Naive B cell (primary cell): ENCODE data around the gene TMEM245. TPM values are rescaled to one million over a fixed set of nuclear protein-coding genes. Genes with fewer than 3 reads are reported as not detected.

Experiments used
- ATAC-seq, 2 donors: fragments of 150-1000 bp; cut with Tn5 transposase; 2 replicates each; pipeline ENCODE4 v1.10.0; 2021; ENCODE audit warnings: low read depth in 2 of 2, mild to moderate bottlenecking in 2 of 2, moderate library complexity in 2 of 2
- DNase-seq: peaks from one replicate; pipeline ENCODE4 v3.0.0; 2022
- H3K27ac Mint-ChIP-seq, 6 donors: one replicate each; pipeline ENCODE4 v1.8.0; 2020 to 2022; ENCODE audit warnings: mild to moderate bottlenecking in 6 of 6, mixed read lengths in 6 of 6, moderate library complexity in 5 of 6, inconsistent platforms in 2 of 6
- H3K27me3 Mint-ChIP-seq, 3 donors: one replicate each; pipeline ENCODE4 v1.8.0; 2021 to 2022; ENCODE audit warnings: mixed read lengths in 3 of 3, mild to moderate bottlenecking in 1 of 3
- H3K36me3 Mint-ChIP-seq, 2 donors: one replicate each; pipeline ENCODE4 v1.8.0; 2020 to 2022; ENCODE audit warnings: mixed read lengths in 2 of 2, inconsistent platforms in 1 of 2, mild to moderate bottlenecking in 1 of 2
- H3K4me1 Mint-ChIP-seq, 3 donors: one replicate each; pipeline ENCODE4 v1.8.0; 2020 to 2022; ENCODE audit warnings: mixed read lengths in 3 of 3, inconsistent platforms in 1 of 3, mild to moderate bottlenecking in 1 of 3, moderate library complexity in 1 of 3
- H3K4me3 Mint-ChIP-seq, 8 donors: one replicate each; pipeline ENCODE4 v1.8.0; 2020 to 2022; ENCODE audit warnings: mild to moderate bottlenecking in 8 of 8, mixed read lengths in 8 of 8, moderate library complexity in 8 of 8, inconsistent platforms in 2 of 8
- H3K9me3 Mint-ChIP-seq, 7 donors: one replicate each; pipeline ENCODE4 v1.8.0; 2020 to 2022; ENCODE audit warnings: mixed read lengths in 7 of 7, mild to moderate bottlenecking in 5 of 7, inconsistent platforms in 2 of 7, moderate library complexity in 1 of 7
- polyA plus RNA-seq, 6 donors: library from polyadenylated mRNA; unstranded; fragments of 300-500 nt; fragmentation: Illumina TruSeq; gene quantifications; one replicate each; pipeline ENCODE4 v1.2.3, GENCODE V29; 2021; ENCODE audit warnings: low read depth in 6 of 6

TMEM245 gene
- polyA plus RNA-seq, 6 donors from 2014 or later = 11.6 to 34.3 (median 15.9) TPM

DNA sequence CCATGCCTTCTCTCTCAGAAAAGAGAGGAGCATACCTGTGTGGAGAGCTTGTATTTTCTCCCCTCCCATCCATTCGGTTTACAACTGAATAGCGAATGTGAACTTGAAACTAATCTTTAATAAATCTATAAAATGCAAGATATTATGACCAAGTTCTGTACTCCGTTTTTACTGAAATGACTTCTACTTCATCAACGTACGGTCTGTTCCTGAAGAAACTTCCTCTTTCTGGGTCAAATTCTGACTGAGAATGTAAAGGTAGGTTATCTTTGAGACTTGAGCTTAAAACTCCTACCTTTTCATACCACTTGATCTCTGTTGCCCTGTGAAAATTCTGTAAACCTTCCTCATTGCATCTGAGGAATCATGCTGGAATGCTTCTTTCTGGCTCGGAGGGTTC lies 102.3 kb downstream of the TMEM245 start:
- Mint-ChIP-seq H3K27ac (peak overlapping the region in 2 of 6 donors; percentile 27 to 75), H3K4me1 (peaks cover 9 to 24% (median 14%) of the 10 kb centered on the region in 3 donors), H3K36me3 (no peaks in the 10 kb centered on the region), H3K4me3 (no peak overlapping the region), H3K9me3 (no peaks in the 10 kb centered on the region), H3K27me3 (no peaks in the 10 kb centered on the region)
- no peak for ATAC-seq
- DNase-seq = no peak

DNA sequence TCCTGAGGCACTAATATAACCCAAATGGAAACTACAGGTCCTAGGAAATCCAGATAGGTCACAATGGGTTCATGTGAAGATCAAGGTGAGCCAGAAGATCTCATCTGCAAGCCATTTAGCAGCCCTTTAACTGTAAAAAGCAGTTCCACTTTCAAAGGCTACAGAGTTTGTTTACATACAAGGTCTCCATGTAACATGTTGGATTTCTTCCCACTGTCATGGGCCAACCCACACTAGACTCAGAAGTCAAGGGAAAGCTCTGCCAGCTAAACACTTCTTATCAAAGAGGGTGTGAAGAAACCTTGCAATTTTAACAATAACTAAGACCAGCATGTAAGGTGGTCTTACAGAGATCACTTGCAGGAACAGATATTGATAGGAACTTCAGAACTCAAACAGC lies 102.7 kb downstream of the TMEM245 start:
- no peak overlapping the region for H3K4me3 Mint-ChIP-seq
- no peaks in the 10 kb centered on the region for H3K9me3 Mint-ChIP-seq
- peaks cover 12 to 28% (median 19%) of the 10 kb centered on the region in 3 donors for H3K4me1 Mint-ChIP-seq
- H3K27me3 Mint-ChIP-seq = no peaks in the 10 kb centered on the region
- DNase-seq (no peak), ATAC-seq (no peak)
- H3K27ac Mint-ChIP-seq = no peak overlapping the region
- no peaks in the 10 kb centered on the region for H3K36me3 Mint-ChIP-seq

- Mint-ChIP-seq H3K36me3 (no peaks in the 10 kb centered on the region), H3K4me3 (peak overlapping the region in 1 of 8 donors; percentile 86), H3K27me3 (peaks cover 4 to 7% (median 5%) of the 10 kb centered on the region in 3 donors), H3K9me3 (no peaks in the 10 kb centered on the region), H3K27ac (peak overlapping the region in 2 of 6 donors; percentile 1 to 44), H3K4me1 (peaks cover 20 to 37% (median 25%) of the 10 kb centered on the region in 3 donors)
- DNase-seq (no peak), ATAC-seq (no peak)
Measured at GRCh38 chr9:109016132-109016531, 103.6 kb downstream of the TMEM245 start.

DNA sequence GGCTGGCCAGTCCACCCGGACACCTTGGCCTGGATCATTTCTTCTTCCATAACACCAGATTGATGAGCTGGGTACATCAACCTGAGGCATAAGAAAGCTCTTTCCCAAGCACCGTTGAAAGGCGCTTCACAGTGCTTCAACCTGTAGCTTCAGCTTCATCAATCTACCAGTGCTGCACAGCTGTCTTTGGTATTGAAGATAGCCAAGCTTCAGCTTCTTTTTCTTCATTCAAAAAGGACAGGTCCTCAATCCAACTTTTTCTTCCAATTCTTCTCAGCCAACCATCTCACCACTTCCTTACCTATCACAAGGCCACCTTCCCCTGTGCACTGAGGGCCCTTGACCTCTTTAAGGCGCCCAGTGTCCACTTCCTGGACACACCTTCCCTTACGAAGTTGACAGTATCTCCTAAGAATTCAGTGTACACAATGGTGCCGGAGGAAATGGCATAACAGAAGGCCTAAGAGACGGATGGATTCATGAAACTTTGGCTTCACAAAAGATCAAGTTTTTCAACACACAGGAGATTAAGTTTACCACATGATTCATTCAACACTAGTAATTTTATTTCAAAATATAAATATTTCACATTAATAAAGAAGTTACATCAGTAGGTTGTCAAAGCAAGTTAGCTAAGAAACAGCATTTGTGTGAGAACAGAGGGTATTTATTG lies 105.0 kb downstream of the TMEM245 start:
- ATAC-seq = no peak
- no peak for DNase-seq
- Mint-ChIP-seq H3K27ac (peak overlapping the region in 4 of 6 donors; percentile 22 to 91 (median 67)), H3K27me3 (peaks cover 7 to 14% (median 8%) of the 10 kb centered on the region in 3 donors), H3K4me1 (peaks cover 21 to 43% (median 25%) of the 10 kb centered on the region in 3 donors), H3K9me3 (no peaks in the 10 kb centered on the region), H3K4me3 (peak overlapping the region in 4 of 8 donors; percentile 41 to 92 (median 86)), H3K36me3 (no peaks in the 10 kb centered on the region)

DNA sequence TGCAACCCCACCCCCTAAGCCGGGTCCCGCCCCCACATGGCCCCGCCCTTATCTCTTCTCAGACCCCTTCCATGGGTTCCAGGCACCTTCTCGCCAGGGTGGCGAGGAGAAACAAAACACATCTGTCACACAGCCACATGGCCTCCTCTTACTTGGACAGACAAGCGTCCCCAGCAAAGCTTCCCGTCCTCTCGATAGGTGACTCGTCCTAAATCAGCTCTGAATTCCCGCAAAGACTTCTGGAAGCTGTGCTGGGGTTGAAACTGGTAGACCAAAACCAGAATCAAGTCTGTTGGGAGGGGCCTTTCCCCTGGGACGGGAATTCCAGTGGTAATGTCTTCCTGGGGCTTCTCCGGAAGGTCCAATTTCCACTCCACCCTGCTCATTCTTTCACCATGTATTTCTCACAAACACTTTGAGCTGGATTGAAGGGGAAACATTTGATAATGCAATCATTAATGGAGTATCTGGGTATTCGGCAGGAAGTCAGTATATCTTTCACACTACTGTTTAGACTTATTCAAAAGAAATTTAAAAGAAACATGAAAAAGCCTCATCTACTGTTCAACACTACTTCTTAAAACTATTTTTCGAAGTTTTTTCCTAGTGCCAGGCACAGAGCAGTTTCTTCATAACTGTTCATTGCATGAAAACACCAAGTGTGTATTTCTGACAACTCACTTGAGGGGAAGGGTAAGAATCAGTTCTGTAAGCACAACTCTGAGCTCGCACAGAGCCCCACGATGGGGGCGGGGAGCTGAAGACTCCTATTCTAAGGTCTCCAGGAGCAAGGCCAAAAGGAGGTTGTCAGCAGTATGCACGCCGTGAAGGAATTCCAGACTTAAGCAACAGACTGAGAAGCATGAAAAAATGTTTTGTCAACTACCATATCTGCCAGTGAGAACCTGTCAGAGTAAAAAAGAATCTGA lies 105.8 kb downstream of the TMEM245 start:
- peaks cover 13 to 20% (median 16%) of the 10 kb centered on the region in 3 donors for H3K27me3 Mint-ChIP-seq
- H3K9me3 Mint-ChIP-seq = no peaks in the 10 kb centered on the region
- H3K36me3 Mint-ChIP-seq = no peaks in the 10 kb centered on the region
- DNase-seq (no peak), ATAC-seq (no peak)
- H3K4me3 Mint-ChIP-seq = peak overlapping the region; percentile 86 to 98 (median 92)
- H3K4me1 Mint-ChIP-seq = peaks cover 21 to 43% (median 25%) of the 10 kb centered on the region in 3 donors
- peak overlapping the region; percentile 73 to 94 (median 86) for H3K27ac Mint-ChIP-seq

DNA sequence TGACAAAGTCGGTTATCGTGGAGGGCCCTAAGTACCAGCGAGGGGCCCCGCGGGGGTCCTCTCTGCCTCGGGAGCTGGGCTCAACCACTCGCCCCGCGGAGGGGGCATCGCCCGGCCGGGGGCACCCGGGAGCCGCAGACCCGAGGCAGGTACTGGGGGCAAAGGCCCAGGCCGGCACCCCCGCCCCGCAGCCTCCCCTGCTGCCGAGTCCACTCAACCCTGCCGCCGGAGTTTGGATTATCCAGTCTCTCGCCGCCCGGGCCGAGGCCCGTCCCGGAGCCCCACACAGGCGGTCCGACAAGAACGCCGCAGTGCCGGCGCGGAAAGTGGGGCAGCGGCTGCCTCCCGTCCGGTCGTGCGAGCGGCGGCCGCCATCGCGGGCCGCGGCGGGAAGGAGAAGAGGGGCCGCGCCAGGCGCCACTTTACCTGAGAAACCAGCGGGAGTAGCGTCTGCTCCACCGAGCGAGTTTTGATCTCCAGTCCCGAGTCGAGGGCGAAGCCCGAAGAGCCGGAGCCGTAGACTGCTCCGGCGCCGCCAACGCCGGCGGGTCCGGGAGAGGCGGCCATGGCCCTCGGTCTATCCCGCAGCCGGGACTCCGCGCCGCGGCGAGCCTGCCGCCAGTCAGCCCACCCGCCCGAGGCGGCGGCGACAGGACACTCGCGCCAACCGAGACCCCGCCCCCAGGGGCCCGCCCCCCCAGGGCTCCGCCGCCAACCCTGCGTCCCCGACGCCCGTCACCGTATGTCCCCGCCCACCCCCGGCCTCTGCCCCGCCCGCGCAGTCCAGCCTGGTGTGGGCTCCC lies 106.7 kb downstream of the TMEM245 start, which contains the start of gene CTNNAL1:
Gene CTNNAL1, minus strand, starts transcription at position 624 of the 803 bp plus-strand sequence. Its CDS starts 57 bp downstream, at position 567.
- Mint-ChIP-seq H3K27ac (peak within 1 kb of the TSS; percentile 73 to 96 (median 92)), H3K27me3 (peaks cover 13 to 20% (median 16%) of the 10 kb centered on the region in 3 donors), H3K4me3 (peak within 1 kb of the TSS; percentile 90 to 98 (median 96)), H3K36me3 (no peaks in the 10 kb centered on the region), H3K9me3 (no peaks in the 10 kb centered on the region), H3K4me1 (peaks cover 21 to 43% (median 25%) of the 10 kb centered on the region in 3 donors)
- DNase-seq (peak; percentile 86), ATAC-seq (peak; percentile 92 to 93)

DNA sequence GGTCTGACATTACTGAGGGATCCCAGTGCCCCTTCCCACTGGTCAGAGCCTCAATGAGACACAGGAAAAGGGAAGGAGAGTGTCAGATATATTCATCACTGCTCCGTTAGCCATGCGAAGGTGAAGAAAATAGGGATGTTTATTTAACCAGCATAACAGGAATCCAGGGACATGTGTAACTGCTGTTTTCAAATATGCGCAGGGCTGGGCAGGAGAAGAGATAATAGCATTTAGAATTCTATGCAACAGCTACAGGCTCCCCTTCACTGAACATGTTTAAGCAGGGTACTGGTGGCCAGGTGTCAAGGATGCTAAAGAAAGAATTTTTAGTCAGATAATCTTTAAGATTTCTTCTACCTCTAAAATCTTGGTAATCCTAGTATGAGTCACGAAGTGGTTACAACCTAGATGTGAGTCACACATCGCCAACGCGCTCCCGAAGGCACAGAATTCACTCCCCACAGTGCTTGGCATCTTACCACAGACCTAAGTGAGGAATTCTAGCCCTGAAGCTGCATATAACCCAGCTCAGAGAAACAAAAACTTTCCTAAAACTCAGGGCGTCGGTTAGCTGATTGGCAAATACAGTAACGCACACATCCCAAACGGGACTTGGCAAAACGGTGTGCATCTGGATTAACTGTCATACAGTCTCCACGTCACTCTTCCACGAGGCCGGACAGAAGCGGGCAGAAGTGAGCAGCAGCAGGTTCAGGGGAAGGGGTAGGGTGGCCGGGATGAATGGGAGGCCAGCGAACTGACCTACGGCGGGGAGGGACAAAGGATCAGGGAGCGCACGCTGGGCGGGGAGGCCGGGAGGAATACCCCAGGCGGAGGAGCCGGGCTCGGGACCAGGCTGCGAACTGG lies 107.5 kb downstream of the TMEM245 start:
- Mint-ChIP-seq H3K9me3 (no peaks in the 10 kb centered on the region), H3K27me3 (peaks cover 16 to 20% (median 20%) of the 10 kb centered on the region in 3 donors), H3K4me1 (peaks cover 20 to 38% (median 21%) of the 10 kb centered on the region in 3 donors), H3K27ac (peak overlapping the region in 5 of 6 donors; percentile 55 to 96 (median 89)), H3K4me3 (peak overlapping the region; percentile 90 to 98 (median 95)), H3K36me3 (no peaks in the 10 kb centered on the region)
- peak; percentile 5 for DNase-seq
- no peak for ATAC-seq

GRCh38 chr9:109011231-109011671 lies 108.5 kb downstream of the TMEM245 start:
- ATAC-seq = no peak
- Mint-ChIP-seq H3K36me3 (no peaks in the 10 kb centered on the region), H3K4me1 (peaks cover 20 to 36% (median 21%) of the 10 kb centered on the region in 3 donors)

GRCh38 chr9:109010746-109011145 lies 109.0 kb downstream of the TMEM245 start:
- DNase-seq (no peak), ATAC-seq (no peak)
- Mint-ChIP-seq H3K27ac (no peak overlapping the region), H3K9me3 (no peaks in the 10 kb centered on the region), H3K36me3 (no peaks in the 10 kb centered on the region), H3K4me3 (peak overlapping the region in 1 of 8 donors; percentile 52), H3K27me3 (peaks cover 16 to 21% (median 20%) of the 10 kb centered on the region in 3 donors), H3K4me1 (peaks cover 18 to 31% (median 21%) of the 10 kb centered on the region in 3 donors)

More at GRCh38 chr9:109011231-109011671, 108.5 kb downstream of the TMEM245 start:
- H3K9me3 Mint-ChIP-seq = no peaks in the 10 kb centered on the region
- H3K4me3 Mint-ChIP-seq = peak overlapping the region in 3 of 8 donors; percentile 9 to 97 (median 52)
- peaks cover 16 to 21% (median 20%) of the 10 kb centered on the region in 3 donors for H3K27me3 Mint-ChIP-seq
- no peak for DNase-seq
- peak overlapping the region in 1 of 6 donors; percentile 22 for H3K27ac Mint-ChIP-seq

DNA sequence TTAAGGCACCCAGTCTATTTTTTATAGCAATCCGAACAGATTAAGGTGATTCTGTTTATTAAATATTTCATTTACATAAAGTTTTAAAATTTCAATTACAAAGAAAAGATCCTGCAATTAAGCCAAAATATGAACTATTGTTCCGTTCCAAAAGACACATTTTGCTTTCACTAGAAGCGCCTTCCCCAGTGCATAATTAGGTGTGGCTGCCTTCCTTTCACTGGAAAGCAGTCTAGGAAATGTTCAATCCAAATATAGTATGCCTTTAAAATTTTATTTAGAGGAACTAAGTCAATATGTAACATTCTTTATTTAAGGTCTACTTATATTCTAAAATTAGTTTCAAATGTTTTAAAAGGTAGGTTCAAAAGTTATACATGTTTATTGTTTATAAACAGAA lies 114.1 kb downstream of the TMEM245 start:
- ATAC-seq (no peak), DNase-seq (no peak)
- Mint-ChIP-seq H3K27me3 (peaks cover 9 to 14% (median 9%) of the 10 kb centered on the region in 3 donors), H3K27ac (no peak overlapping the region), H3K36me3 (peaks cover 14 to 21% of the 10 kb centered on the region in 2 donors), H3K9me3 (peaks cover 4 to 27% (median 11%) of the 10 kb centered on the region in 7 donors), H3K4me1 (peaks cover 0 to 1% (median 0%) of the 10 kb centered on the region in 3 donors), H3K4me3 (no peak overlapping the region)

DNA sequence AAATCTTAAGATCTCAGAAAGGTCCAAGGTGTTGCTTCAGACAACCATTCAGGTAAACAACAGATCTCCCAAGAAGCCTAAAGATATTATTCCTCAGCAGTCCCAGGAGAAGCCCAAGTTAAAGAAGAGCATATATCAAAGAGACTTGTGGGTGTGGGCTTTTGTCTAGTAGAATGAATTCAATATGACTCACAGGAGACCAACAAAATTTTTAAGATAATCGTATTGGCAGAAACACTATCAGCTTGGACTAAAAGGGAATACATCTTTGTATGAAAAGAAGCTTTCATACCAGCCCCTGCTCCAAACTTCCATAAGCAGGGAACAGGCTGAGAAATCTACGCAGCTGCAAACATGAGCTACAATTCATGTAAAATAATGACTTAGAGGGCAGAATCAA lies 116.6 kb downstream of the TMEM245 start:
- no peak for DNase-seq
- H3K4me3 Mint-ChIP-seq = no peak overlapping the region
- no peak overlapping the region for H3K27ac Mint-ChIP-seq
- peaks cover 14 to 21% of the 10 kb centered on the region in 2 donors for H3K36me3 Mint-ChIP-seq
- no peaks in the 10 kb centered on the region for H3K4me1 Mint-ChIP-seq
- no peak for ATAC-seq
- peaks cover 0 to 7% (median 7%) of the 10 kb centered on the region in 3 donors for H3K27me3 Mint-ChIP-seq
- peaks cover 4 to 27% (median 11%) of the 10 kb centered on the region in 7 donors for H3K9me3 Mint-ChIP-seq

DNA sequence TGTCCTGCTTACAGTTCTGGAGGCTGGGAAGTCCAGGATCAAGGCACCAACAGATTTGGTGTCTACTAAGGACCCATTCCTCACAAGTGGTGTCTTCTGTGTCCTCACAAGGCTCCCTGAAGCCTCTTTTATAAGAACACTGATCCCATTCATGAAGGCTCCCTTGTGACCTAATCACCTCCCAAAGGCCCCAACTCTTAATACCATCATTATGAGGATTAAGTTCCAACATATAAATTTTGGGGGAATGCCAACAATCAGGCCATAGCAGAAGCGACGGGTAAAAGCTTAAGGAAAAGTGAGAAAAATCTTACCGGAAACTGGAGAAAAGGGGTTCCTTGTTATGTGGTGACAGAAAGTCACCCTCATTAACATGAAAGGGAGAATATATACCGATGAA lies 117.6 kb downstream of the TMEM245 start:
- Mint-ChIP-seq H3K27me3 (peaks cover 0 to 7% (median 0%) of the 10 kb centered on the region in 3 donors), H3K4me3 (no peak overlapping the region), H3K9me3 (peaks cover 4 to 27% (median 11%) of the 10 kb centered on the region in 7 donors), H3K4me1 (no peaks in the 10 kb centered on the region), H3K36me3 (peaks cover 14 to 21% of the 10 kb centered on the region in 2 donors), H3K27ac (no peak overlapping the region)
- ATAC-seq (no peak), DNase-seq (no peak)
